GM18907 (cell line): Measurements from ENCODE around the gene ARPP21.
"Not testable (repeated sequence)": the region's sequence is repeated elsewhere in the genome, so short reads cannot be mapped to it uniquely, and the experiment has no call there.

ENCODE experiments used
- ATAC-seq: cut with Tn5 transposase; IDR thresholded peaks from one replicate; pipeline ENCODE4 v1.9.1; 2021; ENCODE audit warnings: mild to moderate bottlenecking, moderate library complexity; ENCODE audit not compliant: unreplicated experiment

The ARPP21 gene

DNA sequence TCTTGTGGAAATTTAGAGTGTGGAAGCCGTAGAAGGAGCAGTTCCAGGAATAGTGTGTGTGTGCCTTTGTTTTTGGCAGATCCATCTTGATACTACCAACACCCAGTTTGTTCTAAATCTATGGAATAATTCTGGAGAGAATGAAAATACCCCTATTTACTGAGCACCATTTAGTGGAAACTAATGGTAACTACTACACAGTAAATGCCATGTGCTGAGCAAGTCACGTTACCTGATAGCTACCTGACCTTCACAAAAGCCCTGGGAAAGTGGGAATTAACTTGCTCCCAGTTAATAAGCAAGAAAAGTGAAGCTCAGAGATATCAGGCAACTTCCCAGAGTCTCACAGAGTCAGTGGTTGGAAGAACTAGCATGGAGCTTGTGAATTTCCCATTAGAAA, 137.7 kb downstream of the ARPP21 start:
- ATAC-seq, result no peak

GRCh38 chr3:35777563-35778554, 138.5 kb downstream of the ARPP21 start:
- ATAC-seq, result no peak

DNA sequence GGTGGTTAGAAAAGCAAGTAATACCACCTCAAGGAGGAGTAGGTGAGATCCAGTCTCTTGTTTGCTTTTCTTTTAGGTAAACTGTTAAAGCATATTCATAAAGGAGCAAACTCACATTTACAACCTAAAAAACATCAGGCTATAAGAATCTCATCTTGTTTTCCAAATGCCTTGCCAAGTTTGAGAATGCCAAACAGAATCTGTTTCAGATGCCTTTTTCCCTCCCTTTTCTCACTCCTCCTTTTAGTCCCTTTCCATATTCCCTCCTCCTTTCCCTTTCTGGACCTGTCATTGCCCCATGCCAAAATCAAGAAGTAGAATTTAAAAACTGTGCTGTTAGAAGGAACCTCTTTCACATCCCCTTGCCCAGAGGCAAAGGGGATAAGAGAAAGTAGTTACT, 140.3 kb downstream of the ARPP21 start:
- ATAC-seq, result no peak

GRCh38 chr3:35780800-35781199, 141.5 kb downstream of the ARPP21 start:
- no peak for ATAC-seq

DNA sequence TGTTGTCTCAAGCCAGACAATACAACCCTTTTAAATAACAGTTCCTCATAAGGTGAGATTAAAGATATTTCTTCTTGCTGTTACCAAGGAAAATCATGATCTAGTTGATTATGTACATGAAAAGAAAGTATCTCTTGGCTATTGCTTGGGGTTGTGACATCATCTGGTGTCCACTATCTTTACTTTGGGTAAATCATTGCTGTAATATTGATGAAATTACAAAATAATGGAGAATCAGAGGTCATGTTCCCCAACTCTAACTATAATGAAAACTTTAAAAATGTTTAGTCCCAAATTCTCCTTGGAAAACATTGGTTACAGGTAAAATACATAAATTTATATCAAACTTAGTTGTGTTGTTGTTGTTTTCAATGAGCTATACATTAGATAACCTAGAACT, 142.2 kb downstream of the ARPP21 start:
- no peak for ATAC-seq

DNA sequence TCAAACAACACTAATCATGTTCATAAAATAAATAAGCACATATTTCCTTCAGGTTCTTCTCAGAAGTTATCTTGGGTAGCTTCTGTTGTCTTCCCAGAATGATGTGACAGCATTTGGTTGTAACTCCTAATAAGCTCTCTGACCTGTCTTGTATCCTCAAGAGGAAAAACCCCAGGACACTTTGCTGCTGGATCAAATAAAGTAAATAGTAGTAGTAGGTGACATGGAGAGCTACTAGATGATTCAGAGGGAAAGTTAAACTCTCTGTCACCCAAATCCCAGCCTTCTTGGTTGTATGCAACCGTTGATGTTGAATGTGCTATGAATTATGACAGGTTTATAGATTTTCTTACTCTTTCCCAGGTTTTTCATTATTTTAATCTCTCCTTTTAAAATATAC, 143.0 kb downstream of the ARPP21 start:
- ATAC-seq, result no peak

DNA sequence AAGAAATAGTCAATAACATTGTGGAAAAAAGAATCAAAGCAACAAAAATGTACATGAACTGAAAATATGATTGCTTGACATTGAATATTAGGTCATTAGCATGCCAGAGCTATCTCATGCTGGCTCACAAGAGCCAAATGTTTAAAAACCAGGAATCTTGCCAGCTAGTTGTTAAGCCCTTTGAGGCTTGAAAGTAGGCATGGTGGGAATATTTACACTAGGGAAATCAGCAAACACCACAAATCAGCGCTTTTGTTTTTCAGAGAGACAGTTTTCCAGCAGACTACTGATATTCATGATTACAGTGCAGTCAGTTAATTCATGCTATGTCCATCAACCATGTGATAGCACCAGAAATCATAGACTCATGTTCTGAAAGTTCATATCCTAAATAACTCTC, 144.8 kb downstream of the ARPP21 start:
- ATAC-seq, result no peak

DNA sequence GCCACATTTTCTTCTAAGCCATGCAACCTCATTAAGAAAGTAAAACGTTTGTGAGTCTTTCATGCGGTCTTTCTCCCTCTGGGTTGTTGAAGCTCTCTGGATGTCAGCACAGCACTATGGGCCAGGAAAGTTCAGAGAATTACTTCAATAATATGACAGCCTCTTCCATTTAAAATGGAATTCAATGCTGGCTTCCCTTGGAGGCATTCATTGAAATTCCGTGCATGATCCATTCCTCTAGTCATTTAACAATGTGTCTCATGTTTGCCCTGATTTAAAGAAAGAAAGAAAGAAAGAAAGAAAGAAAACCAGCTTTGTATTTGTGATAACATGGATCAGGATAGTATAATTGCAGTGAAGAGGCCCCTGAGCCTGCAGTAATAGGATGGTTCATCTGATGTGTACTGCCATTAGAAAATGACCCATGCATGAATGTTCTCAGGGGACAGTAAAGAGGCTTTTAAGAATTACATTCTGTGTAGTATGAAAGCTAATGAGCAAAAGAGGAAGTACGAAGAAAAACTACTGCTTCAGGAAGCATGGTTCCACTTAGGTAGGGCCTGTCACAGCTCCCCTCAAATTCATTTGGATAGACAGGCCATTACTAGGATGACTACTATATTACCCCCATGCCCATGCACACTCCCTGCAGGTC, 146.0 kb downstream of the ARPP21 start:
- no peak for ATAC-seq

DNA sequence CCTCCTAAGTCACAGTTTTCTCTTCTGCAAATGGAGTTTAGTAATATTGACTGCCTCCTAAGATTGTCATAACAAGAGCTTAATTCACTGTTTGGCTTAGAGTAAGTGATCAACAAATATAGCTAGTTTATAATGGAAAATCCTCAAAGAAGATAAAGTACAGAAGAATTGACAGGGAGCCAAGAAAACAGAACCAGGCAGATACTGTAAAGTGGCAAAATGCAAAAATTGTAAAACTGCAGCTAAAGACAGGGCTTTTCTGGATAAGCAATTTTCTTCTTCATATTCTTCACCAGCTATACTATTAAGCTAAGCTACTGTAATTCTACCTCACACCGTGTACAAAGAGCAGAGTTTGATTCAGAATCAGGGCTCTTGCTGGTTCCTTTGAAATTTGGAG, 148.6 kb downstream of the ARPP21 start:
- no peak for ATAC-seq

GRCh38 chr3:35789042-35789831, 149.9 kb downstream of the ARPP21 start:
- ATAC-seq, result no peak

- no peak for ATAC-seq
These were observed 151.4 kb downstream of the ARPP21 start for GRCh38 chr3:35790764-35791163.

- ATAC-seq, result no peak
These were observed 154.3 kb downstream of the ARPP21 start for GRCh38 chr3:35793667-35794066.

- no peak for ATAC-seq
These were observed 161.7 kb downstream of the ARPP21 start for GRCh38 chr3:35800960-35801459.

DNA sequence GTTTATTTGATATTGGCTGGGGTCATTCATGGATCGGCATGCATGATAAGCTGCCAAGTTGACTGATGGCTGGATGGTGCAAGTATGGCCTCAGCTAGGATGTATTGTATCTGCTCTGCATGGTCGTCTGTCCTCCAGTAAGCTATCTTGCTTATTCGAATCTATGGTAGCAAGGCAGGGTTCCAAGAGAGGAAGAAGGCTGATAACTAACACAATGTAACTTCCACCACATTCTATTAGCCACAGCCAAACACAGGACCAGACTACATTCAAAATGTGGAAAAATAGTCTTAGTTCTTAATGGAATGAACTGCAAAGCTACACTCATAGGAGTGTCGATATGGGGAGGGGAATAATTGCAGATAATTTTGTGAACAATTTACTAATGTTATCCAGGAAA, 175.2 kb downstream of the ARPP21 start:
- no peak for ATAC-seq

- not testable (repeated sequence) for ATAC-seq
These were observed 176.5 kb downstream of the ARPP21 start for GRCh38 chr3:35815796-35816195.

DNA sequence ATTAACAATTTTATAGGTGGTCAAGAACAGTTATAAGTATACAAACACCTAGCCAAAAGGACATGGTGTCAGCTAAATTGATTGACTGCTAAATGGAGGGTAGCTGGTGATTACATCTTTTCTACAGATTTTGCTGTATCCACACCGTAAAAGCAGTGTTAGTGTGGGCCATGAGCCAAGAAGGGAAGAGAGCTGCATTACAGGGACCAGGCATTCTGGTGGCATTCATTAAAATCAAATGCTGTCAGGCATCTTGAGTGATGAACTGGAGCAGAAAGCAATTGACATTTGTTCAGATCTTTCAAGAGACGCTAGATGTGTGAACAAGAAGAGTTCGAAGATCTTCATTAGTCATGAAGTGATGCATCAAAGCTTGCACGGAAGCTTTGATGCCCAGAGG, 177.9 kb downstream of the ARPP21 start:
- no peak for ATAC-seq

GRCh38 chr3:35832140-35832571, 192.8 kb downstream of the ARPP21 start:
- ATAC-seq, result no peak
